DOHH2 (cell line): ENCODE results near the gene LRRC40.
A peak's percentile ranks its signal among the peaks of the same experiment; 100 is the strongest.

Experiments
- H3F3A ChIP-seq: fragments of 200-600 bp; sonication (generic), shearing (Covaris generic); 2 replicates; pipeline ENCODE4 v1.6.0; 2016; ENCODE audit warnings: antibody characterized with exemption, mild to moderate bottlenecking; ENCODE audit not compliant: control insufficient read depth, insufficient read depth
- H3K27ac ChIP-seq: fragments of 200-600 bp; sonication (generic); 2 replicates; pipeline ENCODE4 v1.5.1; 2014; ENCODE audit warnings: low read depth, mild to moderate bottlenecking, low read length, moderate library complexity
- H3K27me3 ChIP-seq: fragments of 200-600 bp; sonication (generic); 2 replicates; pipeline ENCODE4 v1.6.1; 2014; ENCODE audit warnings: mild to moderate bottlenecking, low read length, mixed read lengths; ENCODE audit not compliant: control insufficient read depth
- H3K36me3 ChIP-seq: fragments of 200-600 bp; sonication (generic); 2 replicates; pipeline ENCODE4 v1.6.1; 2014; ENCODE audit warnings: mild to moderate bottlenecking, low read length, moderate library complexity, mixed read lengths; ENCODE audit not compliant: control insufficient read depth
- H3K4me1 ChIP-seq: fragments of 200-600 bp; sonication (generic); 2 replicates; pipeline ENCODE4 v1.6.1; 2014; ENCODE audit warnings: mild to moderate bottlenecking, low read length, mixed read lengths; ENCODE audit not compliant: control insufficient read depth
- H3K4me2 ChIP-seq: fragments of 200-600 bp; sonication (generic); 2 replicates; pipeline ENCODE4 v1.6.0; 2014; ENCODE audit warnings: mild to moderate bottlenecking, low read length, moderate library complexity
- H3K4me3 ChIP-seq: fragments of 200-600 bp; sonication (generic); 2 replicates; pipeline ENCODE4 v1.5.1; 2014; ENCODE audit warnings: mild to moderate bottlenecking, low read length, mixed read lengths
- H3K79me2 ChIP-seq: fragments of 200-600 bp; sonication (generic); 2 replicates; pipeline ENCODE4 v1.6.1; 2014; ENCODE audit warnings: mild to moderate bottlenecking, low read length, mixed read lengths; ENCODE audit not compliant: control insufficient read depth
- H3K9me2 ChIP-seq: fragments of 200-600 bp; sonication (generic); replicated peaks from 2 replicates; pipeline ENCODE4 v1.6.1; 2014; ENCODE audit warnings: mild to moderate bottlenecking, low read length, mixed read lengths; ENCODE audit not compliant: control insufficient read depth
- H3K9me3 ChIP-seq: fragments of 200-600 bp; sonication (generic); 2 replicates; pipeline ENCODE4 v1.6.1; 2014; ENCODE audit warnings: antibody characterized with exemption, low read length, mixed read lengths; ENCODE audit not compliant: control insufficient read depth, insufficient read depth
- H4K20me1 ChIP-seq: fragments of 200-600 bp; sonication (generic); 2 replicates; pipeline ENCODE4 v1.6.0; 2014; ENCODE audit warnings: low read depth, mild to moderate bottlenecking, antibody characterized with exemption, low read length, moderate library complexity; ENCODE audit not compliant: control insufficient read depth, insufficient read depth
- EZH2phosphoT487 ChIP-seq: fragments of 200-600 bp; sonication (generic); IDR thresholded peaks from 2 replicates; pipeline ENCODE4 v1.6.1; 2017; ENCODE audit warnings: borderline replicate concordance, mild to moderate bottlenecking, antibody characterized with exemption, low read length, moderate library complexity, mixed read lengths
- TF ChIP-seq, protein P1 (sequence below): fragments of 200-600 bp; sonication (generic); IDR thresholded peaks from one replicate; pipeline ENCODE4 v1.5.1; 2014; ENCODE audit warnings: antibody characterized with exemption, mild to moderate bottlenecking, low read depth, low read length; ENCODE audit not compliant: poor library complexity, severe bottlenecking

The LRRC40 gene

DNA sequence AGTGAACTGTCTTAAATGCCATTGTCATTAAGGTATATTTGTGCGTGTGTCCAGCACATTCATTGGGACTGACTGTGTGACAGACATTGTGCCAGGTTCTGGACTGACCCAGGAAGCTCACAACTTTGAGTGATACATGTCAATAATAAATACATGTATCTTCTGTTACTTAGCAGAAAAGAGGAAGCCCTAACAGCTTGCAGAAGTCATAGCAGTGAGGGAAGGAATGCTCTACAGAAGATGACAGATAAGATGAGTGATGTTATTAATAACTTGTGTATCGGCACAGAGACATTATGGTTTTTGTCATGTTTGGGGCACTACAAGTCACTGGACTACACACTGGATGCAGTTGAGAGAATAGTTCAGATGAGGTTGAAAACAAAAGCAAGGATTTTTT is 14.6 kb upstream of the LRRC40 start:
- H3K9me2 ChIP-seq, result no peaks in the 10 kb centered on the region
- peaks cover 29% of the 10 kb centered on the region for H4K20me1 ChIP-seq
- H3K27ac ChIP-seq, result peak overlapping the region; percentile 86
- peaks cover 47% of the 10 kb centered on the region for H3K4me1 ChIP-seq
- peaks cover 51% of the 10 kb centered on the region for H3K36me3 ChIP-seq
- H3K27me3 ChIP-seq, result no peaks in the 10 kb centered on the region
- TF ChIP-seq, protein P1, sequence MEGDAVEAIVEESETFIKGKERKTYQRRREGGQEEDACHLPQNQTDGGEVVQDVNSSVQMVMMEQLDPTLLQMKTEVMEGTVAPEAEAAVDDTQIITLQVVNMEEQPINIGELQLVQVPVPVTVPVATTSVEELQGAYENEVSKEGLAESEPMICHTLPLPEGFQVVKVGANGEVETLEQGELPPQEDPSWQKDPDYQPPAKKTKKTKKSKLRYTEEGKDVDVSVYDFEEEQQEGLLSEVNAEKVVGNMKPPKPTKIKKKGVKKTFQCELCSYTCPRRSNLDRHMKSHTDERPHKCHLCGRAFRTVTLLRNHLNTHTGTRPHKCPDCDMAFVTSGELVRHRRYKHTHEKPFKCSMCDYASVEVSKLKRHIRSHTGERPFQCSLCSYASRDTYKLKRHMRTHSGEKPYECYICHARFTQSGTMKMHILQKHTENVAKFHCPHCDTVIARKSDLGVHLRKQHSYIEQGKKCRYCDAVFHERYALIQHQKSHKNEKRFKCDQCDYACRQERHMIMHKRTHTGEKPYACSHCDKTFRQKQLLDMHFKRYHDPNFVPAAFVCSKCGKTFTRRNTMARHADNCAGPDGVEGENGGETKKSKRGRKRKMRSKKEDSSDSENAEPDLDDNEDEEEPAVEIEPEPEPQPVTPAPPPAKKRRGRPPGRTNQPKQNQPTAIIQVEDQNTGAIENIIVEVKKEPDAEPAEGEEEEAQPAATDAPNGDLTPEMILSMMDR, result no peak
- H3K79me2 ChIP-seq, result peaks cover 97% of the 10 kb centered on the region
- H3F3A ChIP-seq, result peaks cover 16% of the 10 kb centered on the region
- H3K9me3 ChIP-seq, result no peaks in the 10 kb centered on the region
- peak overlapping the region; percentile 12; the same call in 1 of the 2 replicates for H3K4me3 ChIP-seq
- H3K4me2 ChIP-seq, result peak overlapping the region; percentile 58

DNA sequence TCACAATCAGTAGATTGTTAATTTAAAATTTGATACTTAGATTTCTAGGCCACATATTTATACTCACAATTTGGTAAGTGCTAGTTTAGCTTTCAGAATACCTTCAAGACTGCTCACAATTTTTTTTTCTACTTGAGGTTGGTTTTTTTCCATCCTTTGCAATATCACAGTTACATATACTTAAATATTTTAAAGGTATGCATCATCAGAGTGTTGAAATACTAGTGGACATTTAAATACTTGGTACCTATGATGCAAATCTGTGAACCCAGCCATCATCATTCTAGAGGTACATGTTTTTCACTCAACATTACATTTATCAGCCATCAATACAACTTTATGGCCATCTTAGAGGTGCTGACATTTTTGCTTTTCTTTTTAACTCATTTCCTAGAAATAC is 6.2 kb upstream of the LRRC40 start:
- Histone ChIP-seq H3K27ac (no peak overlapping the region), H3K4me1 (peaks cover 20% of the 10 kb centered on the region), H3K4me3 (no peak overlapping the region), H3K9me2 (no peaks in the 10 kb centered on the region), H4K20me1 (no peaks in the 10 kb centered on the region; the same call in none of the 2 replicates), H3F3A (peaks cover 5% of the 10 kb centered on the region; the same call in 1 of the 2 replicates), H3K79me2 (peaks cover 99% of the 10 kb centered on the region), H3K9me3 (no peaks in the 10 kb centered on the region), H3K4me2 (no peak overlapping the region), H3K36me3 (peaks cover 51% of the 10 kb centered on the region), H3K27me3 (no peaks in the 10 kb centered on the region)
- TF ChIP-seq, protein P1, result no peak
- no peak for TF ChIP-seq EZH2phosphoT487

DNA sequence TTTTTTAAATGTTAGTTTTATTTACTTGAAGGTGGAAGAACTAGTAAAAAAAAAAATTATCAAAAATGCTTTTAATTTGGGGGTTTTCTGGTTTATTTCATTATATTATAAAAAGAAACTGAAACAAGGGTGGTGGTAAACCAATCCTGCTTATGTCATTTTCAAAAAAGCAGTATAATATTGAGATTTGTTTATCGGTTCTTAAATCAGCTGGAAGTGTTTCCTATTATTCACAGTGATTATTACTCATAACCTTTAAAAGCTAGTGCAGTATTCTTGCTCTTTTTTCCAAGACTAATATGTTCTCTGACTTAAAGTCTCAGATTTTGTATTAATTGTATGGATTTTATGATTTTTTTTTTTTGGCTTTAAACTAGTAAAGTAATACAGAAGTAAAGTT is 5.4 kb upstream of the LRRC40 start:
- Histone ChIP-seq H3F3A (peaks cover 5% of the 10 kb centered on the region; the same call in 1 of the 2 replicates), H3K9me2 (no peaks in the 10 kb centered on the region), H3K27me3 (no peaks in the 10 kb centered on the region), H4K20me1 (no peaks in the 10 kb centered on the region; the same call in none of the 2 replicates), H3K36me3 (peaks cover 47% of the 10 kb centered on the region), H3K9me3 (no peaks in the 10 kb centered on the region), H3K79me2 (peaks cover 99% of the 10 kb centered on the region), H3K4me3 (no peak overlapping the region), H3K4me2 (no peak overlapping the region), H3K4me1 (peaks cover 22% of the 10 kb centered on the region), H3K27ac (no peak overlapping the region)
- TF ChIP-seq, protein P1, result no peak
- no peak for TF ChIP-seq EZH2phosphoT487
